ENCODE data around the gene CLK3. TPM values are rescaled to one million over a fixed set of nuclear protein-coding genes. Genes with fewer than 3 reads are reported as not detected.

CLK3 gene
- total and polyA plus RNA-seq, 2 donors (not counting 1 experiment from before 2014, with no cell fraction given), result 39.9 to 43.1 TPM

GRCh38 chr15:74630284-74631086, 14.8 kb downstream of the CLK3 start:
- Histone ChIP-seq H3K27me3 (ENCODE audit: control insufficient read depth, insufficient read depth, low read length) (no peaks in the 10 kb centered on the region), H3K27ac (ENCODE audit: insufficient read depth, low read length) (no peak overlapping the region), H3K4me1 (ENCODE audit: control insufficient read depth, extremely low read depth, insufficient read depth, low read length) (no peaks in the 10 kb centered on the region), H3K36me3 (ENCODE audit: control insufficient read depth, insufficient read depth, low read length) (peaks cover 38% of the 10 kb centered on the region), H3K4me3 (replicated peaks in 1 of 4; ENCODE audit: control extremely low read depth in 1 of 4, insufficient read depth in 1 of 4, low read depth in 3 of 4, low read length in 4 of 4) (no peak overlapping the region), H3K9ac (ENCODE audit: insufficient read depth, low read length) (no peak overlapping the region), H3K9me3 (ENCODE audit: control insufficient read depth, insufficient read depth, low read depth, low read length) (no peaks in the 10 kb centered on the region), H2AFZ (ENCODE audit: low read length) (no peak overlapping the region), H4K20me1 (ENCODE audit: control insufficient read depth, extremely low read depth, insufficient read depth, low read length) (peaks cover under 1% of the 10 kb centered on the region), H3K4me2 (ENCODE audit: extremely low read depth, insufficient read depth, low read length) (no peak overlapping the region), H3K79me2 (ENCODE audit: control insufficient read depth, insufficient read depth, low read length) (no peaks in the 10 kb centered on the region)
- no peak for DNase-seq (ENCODE audit: low read depth in 2 of 2)
- TF ChIP-seq CTCF (conservative IDR thresholded peaks at IDR 0.05 in 1 of 2, IDR thresholded peaks at IDR 0.05 in 1 of 2; ENCODE audit: low read depth in 1 of 2, low read length in 2 of 2) (no peak), EZH2 (IDR thresholded peaks at IDR 0.05; ENCODE audit: low read length, missing control alignments) (no peak)

- Histone ChIP-seq H3K4me2 (ENCODE audit: extremely low read depth, insufficient read depth, low read length) (no peak overlapping the region), H3K9me3 (ENCODE audit: control insufficient read depth, insufficient read depth, low read depth, low read length) (no peaks in the 10 kb centered on the region), H4K20me1 (ENCODE audit: control insufficient read depth, extremely low read depth, insufficient read depth, low read length) (no peaks in the 10 kb centered on the region), H3K36me3 (ENCODE audit: control insufficient read depth, insufficient read depth, low read length) (peaks cover 34% of the 10 kb centered on the region), H3K4me1 (ENCODE audit: control insufficient read depth, extremely low read depth, insufficient read depth, low read length) (no peaks in the 10 kb centered on the region), H3K79me2 (ENCODE audit: control insufficient read depth, insufficient read depth, low read length) (no peaks in the 10 kb centered on the region), H3K27me3 (ENCODE audit: control insufficient read depth, insufficient read depth, low read length) (no peaks in the 10 kb centered on the region), H3K9ac (ENCODE audit: insufficient read depth, low read length) (no peak overlapping the region), H3K4me3 (replicated peaks in 1 of 4; ENCODE audit: control extremely low read depth in 1 of 4, insufficient read depth in 1 of 4, low read depth in 3 of 4, low read length in 4 of 4) (no peak overlapping the region), H3K27ac (ENCODE audit: insufficient read depth, low read length) (no peak overlapping the region), H2AFZ (ENCODE audit: low read length) (no peak overlapping the region)
- no peak for DNase-seq (ENCODE audit: low read depth in 2 of 2)
- TF ChIP-seq CTCF (conservative IDR thresholded peaks at IDR 0.05 in 1 of 2, IDR thresholded peaks at IDR 0.05 in 1 of 2; ENCODE audit: low read depth in 1 of 2, low read length in 2 of 2), result no peak
- no peak for TF ChIP-seq EZH2 (IDR thresholded peaks at IDR 0.05; ENCODE audit: low read length, missing control alignments)
These were observed 15.4 kb downstream of the CLK3 start for GRCh38 chr15:74631087-74631385.

GRCh38 chr15:74631408-74631807, 15.8 kb downstream of the CLK3 start:
- H4K20me1 ChIP-seq (ENCODE audit: control insufficient read depth, extremely low read depth, insufficient read depth, low read length), result no peaks in the 10 kb centered on the region
- TF ChIP-seq EZH2 (IDR thresholded peaks at IDR 0.05; ENCODE audit: low read length, missing control alignments), result no peak
- TF ChIP-seq CTCF (conservative IDR thresholded peaks at IDR 0.05 in 1 of 2, IDR thresholded peaks at IDR 0.05 in 1 of 2; ENCODE audit: low read depth in 1 of 2, low read length in 2 of 2), result no peak
- DNase-seq (ENCODE audit: low read depth in 2 of 2), result no peak

More at GRCh38 chr15:74631408-74631807, 15.8 kb downstream of the CLK3 start:
- Histone ChIP-seq H3K27me3 (ENCODE audit: control insufficient read depth, insufficient read depth, low read length) (no peaks in the 10 kb centered on the region), H3K9ac (ENCODE audit: insufficient read depth, low read length) (no peak overlapping the region), H3K79me2 (ENCODE audit: control insufficient read depth, insufficient read depth, low read length) (no peaks in the 10 kb centered on the region), H3K9me3 (ENCODE audit: control insufficient read depth, insufficient read depth, low read depth, low read length) (no peaks in the 10 kb centered on the region), H3K4me1 (ENCODE audit: control insufficient read depth, extremely low read depth, insufficient read depth, low read length) (no peaks in the 10 kb centered on the region), H3K4me3 (replicated peaks in 1 of 4; ENCODE audit: control extremely low read depth in 1 of 4, insufficient read depth in 1 of 4, low read depth in 3 of 4, low read length in 4 of 4) (no peak overlapping the region), H3K27ac (ENCODE audit: insufficient read depth, low read length) (no peak overlapping the region), H2AFZ (ENCODE audit: low read length) (no peak overlapping the region), H3K36me3 (ENCODE audit: control insufficient read depth, insufficient read depth, low read length) (peaks cover 31% of the 10 kb centered on the region), H3K4me2 (ENCODE audit: extremely low read depth, insufficient read depth, low read length) (no peak overlapping the region)
